ENCODE data around the gene SLC9A9.

Gene SLC9A9

GRCh38 chr3:143418391-143418790, 429.9 kb downstream of the SLC9A9 start:
- no peak for TF ChIP-seq CTCF (IDR thresholded peaks at IDR 0.05; ENCODE audit: extremely low read depth, missing control alignments)
- no peak for DNase-seq (ENCODE audit: low spot score)

- no peak for TF ChIP-seq CTCF (IDR thresholded peaks at IDR 0.05; ENCODE audit: extremely low read depth, missing control alignments)
- DNase-seq (ENCODE audit: low spot score), result no peak
Observed at GRCh38 chr3:143416229-143416628, 432.0 kb downstream of the SLC9A9 start.

- TF ChIP-seq CTCF (IDR thresholded peaks at IDR 0.05; ENCODE audit: extremely low read depth, missing control alignments), result no peak
- DNase-seq (ENCODE audit: low spot score), result no peak
Observed at GRCh38 chr3:143414571-143415253, 433.6 kb downstream of the SLC9A9 start.

- no peak for TF ChIP-seq CTCF (IDR thresholded peaks at IDR 0.05; ENCODE audit: extremely low read depth, missing control alignments)
- DNase-seq (ENCODE audit: low spot score), result no peak
Observed at GRCh38 chr3:143413372-143413771, 434.9 kb downstream of the SLC9A9 start.

- no peak for TF ChIP-seq CTCF (IDR thresholded peaks at IDR 0.05; ENCODE audit: extremely low read depth, missing control alignments)
- DNase-seq (ENCODE audit: low spot score), result no peak
Observed at GRCh38 chr3:143412084-143412483, 436.2 kb downstream of the SLC9A9 start.

- DNase-seq (ENCODE audit: low spot score), result no peak
- no peak for TF ChIP-seq CTCF (IDR thresholded peaks at IDR 0.05; ENCODE audit: extremely low read depth, missing control alignments)
Observed at GRCh38 chr3:143410259-143410658, 438.0 kb downstream of the SLC9A9 start.

GRCh38 chr3:143408771-143409170, 439.5 kb downstream of the SLC9A9 start:
- DNase-seq (ENCODE audit: low spot score), result no peak
- no peak for TF ChIP-seq CTCF (IDR thresholded peaks at IDR 0.05; ENCODE audit: extremely low read depth, missing control alignments)

All from GM20000 (cell line).